Natural killer cell (primary cell): ENCODE results near the gene PPP1R14D. TPM values are rescaled to one million over a fixed set of nuclear protein-coding genes. Genes with fewer than 3 reads are reported as not detected.

Experiments
- ATAC-seq, 3 donors: fragments of 150-1000 bp in 2 of 3; fragments of 200-7000 bp in 1 of 3; cut with Tn5 transposase; 1 replicate in 1 of 3; 2 replicates in 2 of 3; pipeline ENCODE4 v1.10.0; 2021; ENCODE audit warnings: mild to moderate bottlenecking in 2 of 3, moderate library complexity in 2 of 3
- DNase-seq, 2 donors: peaks; one replicate each; pipeline versions ENCODE4 v3.0.0 to v3.0.0-alpha.2; 2013 to 2021; ENCODE audit warnings: mixed read lengths in 1 of 2
- H3K27ac ChIP-seq: one replicate; pipeline ENCODE4 v1.5.1; 2013; ENCODE audit warnings: mild to moderate bottlenecking, low read length
- H3K27me3 ChIP-seq: one replicate; pipeline ENCODE4 v1.6.1; 2013; ENCODE audit warnings: low read length; ENCODE audit not compliant: control insufficient read depth, insufficient read depth
- H3K36me3 ChIP-seq: one replicate; pipeline ENCODE4 v1.6.1; 2013; ENCODE audit warnings: low read length; ENCODE audit not compliant: control insufficient read depth, insufficient read depth
- H3K4me1 ChIP-seq: one replicate; pipeline ENCODE4 v1.6.1; 2013; ENCODE audit warnings: low read length; ENCODE audit not compliant: control insufficient read depth, insufficient read depth
- H3K4me3 ChIP-seq: one replicate; pipeline ENCODE4 v1.5.1; 2013; ENCODE audit warnings: low read length
- H3K9me3 ChIP-seq: one replicate; pipeline ENCODE4 v1.6.1; 2013; ENCODE audit warnings: low read length; ENCODE audit not compliant: control insufficient read depth, insufficient read depth
- H3K27ac Mint-ChIP-seq, 2 donors: one replicate each; pipeline ENCODE4 v1.8.0; 2022; ENCODE audit warnings: mild to moderate bottlenecking in 2 of 2, mixed read lengths in 2 of 2, moderate library complexity in 1 of 2
- H3K27me3 Mint-ChIP-seq, 2 donors: one replicate each; pipeline ENCODE4 v1.8.0; 2022; ENCODE audit warnings: low read depth in 2 of 2, mixed read lengths in 2 of 2
- H3K36me3 Mint-ChIP-seq: one replicate; pipeline ENCODE4 v1.8.0; 2022; ENCODE audit warnings: mixed read lengths
- H3K4me1 Mint-ChIP-seq, 2 donors: one replicate each; pipeline ENCODE4 v1.8.0; 2022; ENCODE audit warnings: mixed read lengths in 2 of 2
- H3K4me3 Mint-ChIP-seq: one replicate; pipeline ENCODE4 v1.8.0; 2022; ENCODE audit warnings: mild to moderate bottlenecking, moderate library complexity, mixed read lengths
- H3K9me3 Mint-ChIP-seq, 2 donors: one replicate each; pipeline ENCODE4 v1.8.0; 2022; ENCODE audit warnings: mixed read lengths in 2 of 2
- WGBS: methylation state at CpG from one replicate; pipeline ENCODE4 v1.1.7; 2013; ENCODE audit warnings: missing lambda C conversion rate; ENCODE audit not compliant: insufficient coverage; 5-methylcytosine and 5-hydroxymethylcytosine counted together
- intact Hi-C: fragments of 100-400 bp; cut with micrococcal nuclease; formaldehyde crosslinking; loops from one replicate; pipeline ENCODE4 v1.14.2; 2022
- total RNA-seq, 4 donors: library from RNA; stranded (reverse); fragments of 120-200 nt in 1 of 4; gene quantifications; one replicate each; pipeline versions ENCODE4 v1.2.3 to v1.2.4, GENCODE V29; 2013 to 2022
- TF ChIP-seq, protein P1 (sequence below): fragments of 200-600 bp; IDR thresholded peaks from one replicate; pipeline ENCODE4 v1.8.0; 2022; ENCODE audit warnings: antibody characterized with exemption

Gene PPP1R14D
- total RNA-seq, 3 donors from 2014 or later (not counting 1 experiment from before 2014, with no cell fraction given), result not detected

DNA sequence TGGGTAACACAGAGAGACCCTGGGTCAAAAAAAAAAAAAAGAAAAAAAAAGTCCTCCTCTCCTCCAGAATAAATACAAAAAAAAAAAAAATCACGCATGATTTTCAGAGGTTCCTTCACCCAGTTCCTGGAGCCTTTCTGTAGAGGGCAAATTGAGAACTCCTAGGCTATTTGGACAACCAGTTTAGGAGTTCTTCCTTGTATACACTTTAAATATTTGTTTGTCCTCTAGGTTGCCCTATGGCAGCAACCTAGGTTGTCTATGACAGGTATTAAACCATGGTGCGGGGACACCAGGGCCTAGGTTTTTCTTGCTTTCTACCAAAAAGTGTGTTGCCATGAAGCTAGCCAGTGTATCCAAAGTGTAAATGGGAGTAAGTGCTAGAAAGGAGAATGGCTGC lies 25.4 kb downstream of the PPP1R14D start:
- no peak overlapping the region for H3K27ac ChIP-seq
- ATAC-seq (no peak), DNase-seq (no peak)
- no peaks in the 10 kb centered on the region for H3K9me3 ChIP-seq
- no peaks in the 10 kb centered on the region for H3K27me3 Mint-ChIP-seq
- no peaks in the 10 kb centered on the region for H3K9me3 Mint-ChIP-seq
- H3K36me3 Mint-ChIP-seq, result no peaks in the 10 kb centered on the region
- H3K27ac Mint-ChIP-seq, result no peak overlapping the region
- 100% methylated on average over 1 of the region's 2 CpGs for WGBS
- H3K36me3 ChIP-seq, result peaks cover 2% of the 10 kb centered on the region
- H3K4me1 Mint-ChIP-seq, result peaks cover 23 to 30% of the 10 kb centered on the region in 2 donors
- TF ChIP-seq, protein P1, sequence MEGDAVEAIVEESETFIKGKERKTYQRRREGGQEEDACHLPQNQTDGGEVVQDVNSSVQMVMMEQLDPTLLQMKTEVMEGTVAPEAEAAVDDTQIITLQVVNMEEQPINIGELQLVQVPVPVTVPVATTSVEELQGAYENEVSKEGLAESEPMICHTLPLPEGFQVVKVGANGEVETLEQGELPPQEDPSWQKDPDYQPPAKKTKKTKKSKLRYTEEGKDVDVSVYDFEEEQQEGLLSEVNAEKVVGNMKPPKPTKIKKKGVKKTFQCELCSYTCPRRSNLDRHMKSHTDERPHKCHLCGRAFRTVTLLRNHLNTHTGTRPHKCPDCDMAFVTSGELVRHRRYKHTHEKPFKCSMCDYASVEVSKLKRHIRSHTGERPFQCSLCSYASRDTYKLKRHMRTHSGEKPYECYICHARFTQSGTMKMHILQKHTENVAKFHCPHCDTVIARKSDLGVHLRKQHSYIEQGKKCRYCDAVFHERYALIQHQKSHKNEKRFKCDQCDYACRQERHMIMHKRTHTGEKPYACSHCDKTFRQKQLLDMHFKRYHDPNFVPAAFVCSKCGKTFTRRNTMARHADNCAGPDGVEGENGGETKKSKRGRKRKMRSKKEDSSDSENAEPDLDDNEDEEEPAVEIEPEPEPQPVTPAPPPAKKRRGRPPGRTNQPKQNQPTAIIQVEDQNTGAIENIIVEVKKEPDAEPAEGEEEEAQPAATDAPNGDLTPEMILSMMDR, result no peak
- intact Hi-C loops, result no loop called here
- H3K4me3 Mint-ChIP-seq, result no peak overlapping the region
- no peak overlapping the region for H3K4me3 ChIP-seq
- H3K27me3 ChIP-seq, result no peaks in the 10 kb centered on the region
- H3K4me1 ChIP-seq, result peaks cover 17% of the 10 kb centered on the region

DNA sequence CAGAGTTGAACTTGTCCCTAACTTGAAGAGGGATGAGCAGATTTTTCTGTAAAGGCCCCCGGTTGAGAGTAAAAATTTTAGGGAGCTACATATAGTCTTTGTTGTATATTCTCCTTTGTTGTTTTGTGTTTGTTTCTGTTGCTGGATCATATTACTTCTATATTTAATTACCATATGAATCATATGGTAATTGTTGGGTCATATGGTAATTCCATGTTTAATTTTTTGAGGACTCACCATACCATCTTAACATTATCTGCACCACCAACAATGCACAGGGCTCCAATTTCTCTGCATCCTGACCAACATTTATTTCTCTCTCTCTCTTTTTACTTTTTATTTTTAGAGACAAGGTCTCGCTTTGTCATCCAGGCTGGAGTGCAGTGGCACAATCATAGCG lies 29.0 kb downstream of the PPP1R14D start:
- H3K27ac ChIP-seq, result no peak overlapping the region
- Mint-ChIP-seq H3K27ac (peak overlapping the region in 1 of 2 donors; percentile 27), H3K4me3 (no peak overlapping the region), H3K36me3 (no peaks in the 10 kb centered on the region), H3K27me3 (no peaks in the 10 kb centered on the region), H3K4me1 (peaks cover 16 to 25% of the 10 kb centered on the region in 2 donors), H3K9me3 (no peaks in the 10 kb centered on the region)
- H3K27me3 ChIP-seq, result no peaks in the 10 kb centered on the region
- no peak for ATAC-seq
- no peak for DNase-seq
- H3K36me3 ChIP-seq, result peaks cover 2% of the 10 kb centered on the region
- intact Hi-C loops, result no loop called here
- 98% methylated on average over 3 of the region's 3 CpGs for WGBS
- H3K4me3 ChIP-seq, result no peak overlapping the region
- no peaks in the 10 kb centered on the region for H3K4me1 ChIP-seq
- no peaks in the 10 kb centered on the region for H3K9me3 ChIP-seq
- TF ChIP-seq, protein P1, result no peak

DNA sequence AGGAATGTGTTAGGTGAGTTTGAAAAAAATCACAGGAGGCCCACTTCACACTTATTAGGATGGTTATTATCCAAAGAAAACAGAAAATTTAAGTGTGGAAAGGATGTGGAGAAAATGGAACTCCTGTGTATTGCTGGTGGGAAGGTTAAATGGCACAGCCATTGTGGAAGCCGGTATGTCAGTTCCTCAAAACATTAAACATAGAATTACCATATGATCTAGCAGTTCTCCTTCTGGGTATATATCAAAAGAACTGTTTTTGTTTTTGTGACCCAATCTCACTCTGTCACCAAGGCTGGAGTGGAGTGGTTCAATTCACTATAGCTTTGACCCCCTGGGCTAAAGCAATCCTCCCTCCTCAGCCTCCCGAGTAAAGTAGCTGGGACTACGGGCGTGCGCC lies 32.0 kb downstream of the PPP1R14D start:
- Mint-ChIP-seq H3K4me3 (no peak overlapping the region), H3K36me3 (no peaks in the 10 kb centered on the region), H3K27me3 (no peaks in the 10 kb centered on the region), H3K4me1 (peaks cover 21 to 25% of the 10 kb centered on the region in 2 donors), H3K9me3 (no peaks in the 10 kb centered on the region), H3K27ac (peak overlapping the region in 1 of 2 donors; percentile 60)
- H3K4me1 ChIP-seq, result no peaks in the 10 kb centered on the region
- no peaks in the 10 kb centered on the region for H3K9me3 ChIP-seq
- no peaks in the 10 kb centered on the region for H3K27me3 ChIP-seq
- peaks cover 9% of the 10 kb centered on the region for H3K36me3 ChIP-seq
- H3K27ac ChIP-seq, result no peak overlapping the region
- WGBS, result 90% methylated on average over 4 of the region's 5 CpGs
- TF ChIP-seq, protein P1, result no peak
- DNase-seq (no peak), ATAC-seq (no peak)
- no peak overlapping the region for H3K4me3 ChIP-seq
- intact Hi-C loops, result no loop called here

DNA sequence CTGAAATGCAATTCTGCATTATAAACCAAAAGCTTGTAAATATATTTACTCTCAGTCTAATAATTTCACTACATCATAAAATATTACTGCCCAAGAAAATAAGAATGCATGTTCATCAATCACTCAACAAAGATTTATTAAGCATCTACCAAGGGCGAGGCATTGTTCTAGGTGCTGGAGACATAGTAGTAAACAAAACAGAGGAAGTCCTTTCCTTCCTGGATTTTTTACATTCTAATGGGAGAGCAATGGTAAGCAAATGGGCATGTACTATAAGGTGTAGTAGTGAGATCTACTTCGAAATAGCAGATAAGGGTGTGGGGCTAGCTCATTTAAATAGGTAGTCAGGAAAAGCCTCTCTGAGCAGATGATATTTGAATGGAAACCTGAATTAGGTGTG lies 32.5 kb downstream of the PPP1R14D start:
- peaks cover 9% of the 10 kb centered on the region for H3K36me3 ChIP-seq
- intact Hi-C loops, result no loop called here
- 98% methylated on average over 2 of the region's 2 CpGs for WGBS
- Mint-ChIP-seq H3K4me3 (no peak overlapping the region), H3K9me3 (no peaks in the 10 kb centered on the region), H3K27ac (peak overlapping the region in 1 of 2 donors; percentile 60), H3K27me3 (no peaks in the 10 kb centered on the region), H3K4me1 (peaks cover 21 to 23% of the 10 kb centered on the region in 2 donors), H3K36me3 (no peaks in the 10 kb centered on the region)
- ATAC-seq (no peak), DNase-seq (no peak)
- TF ChIP-seq, protein P1, result no peak
- no peaks in the 10 kb centered on the region for H3K4me1 ChIP-seq
- no peaks in the 10 kb centered on the region for H3K9me3 ChIP-seq
- no peak overlapping the region for H3K4me3 ChIP-seq
- H3K27ac ChIP-seq, result no peak overlapping the region
- H3K27me3 ChIP-seq, result no peaks in the 10 kb centered on the region
